ENCODE results near the gene LMBR1. TPM values are rescaled to one million over a fixed set of nuclear protein-coding genes. Genes with fewer than 3 reads are reported as not detected.
"Not testable (repeated sequence)": the region's sequence is repeated elsewhere in the genome, so short reads cannot be mapped to it uniquely, and the experiment has no call there.

LMBR1 gene
- total RNA-seq, 5 donors from 2014 or later (not counting 1 experiment from before 2014, with no cell fraction given) = 79.1 to 94.8 (median 83.8) TPM

DNA sequence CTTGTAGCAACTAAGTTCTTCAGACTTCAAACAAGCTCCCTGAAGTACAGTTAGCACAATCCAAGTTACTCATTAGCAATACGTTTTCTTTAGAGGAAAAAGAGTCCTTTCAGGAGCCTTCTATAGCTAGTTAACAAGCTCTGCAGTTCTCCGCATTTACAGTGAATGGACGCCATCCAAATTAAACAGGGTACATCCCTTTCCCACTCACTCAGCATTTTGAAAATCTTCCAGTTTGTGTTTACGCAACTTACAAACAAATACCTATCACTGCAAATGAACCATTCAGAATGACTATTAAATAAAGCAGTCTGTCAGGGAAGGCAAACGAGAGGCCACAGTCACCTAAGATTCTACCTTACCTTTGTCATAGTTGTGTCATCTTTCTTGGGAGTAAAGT lies 167.9 kb downstream of the LMBR1 start:
- ATAC-seq (replicated peaks in 1 of 4) = no peak
- peaks cover 0 to 4% (median 0%) of the 10 kb centered on the region in 3 donors for H3K4me1 Mint-ChIP-seq
- H3K4me3 ChIP-seq (ENCODE audit: control insufficient read depth in 1 of 2, extremely low read depth in 1 of 2, low read length in 1 of 2) = no peak overlapping the region
- CTCF ChIA-PET = interaction anchor here in 1 of 2 donors (0.5 kb wide), 1 partner anchor 134 kb away, joined by 3 read pairs; no protein-coding TSS in a partner anchor
- no peak overlapping the region for H3K27ac Mint-ChIP-seq
- no peak overlapping the region for H3K27ac ChIP-seq (ENCODE audit: low read length)
- H3K27me3 Mint-ChIP-seq = no peaks in the 10 kb centered on the region
- no peaks in the 10 kb centered on the region for H3K9me3 Mint-ChIP-seq
- no peaks in the 10 kb centered on the region for H3K9me3 ChIP-seq
- H3K4me1 ChIP-seq (ENCODE audit: control insufficient read depth in 1 of 2, extremely low read depth in 1 of 2, insufficient read depth in 2 of 2, low read length in 2 of 2) = no peaks in the 10 kb centered on the region
- H3K36me3 Mint-ChIP-seq = peaks cover 40% of the 10 kb centered on the region
- H3K4me3 Mint-ChIP-seq = no peak overlapping the region
- H3K36me3 ChIP-seq (ENCODE audit: control insufficient read depth in 2 of 2, extremely low read depth in 1 of 2, insufficient read depth in 1 of 2, low read length in 1 of 2) = peaks cover 5 to 7% of the 10 kb centered on the region in 2 donors
- 100% methylated on average over 2 of the region's 5 CpGs for WGBS (ENCODE audit: insufficient coverage)
- POLR2A ChIA-PET = interaction anchor here in 1 of 2 donors (0.6 kb wide), 1 partner anchor 10 kb away, joined by 3 read pairs; no protein-coding TSS in a partner anchor
- no peaks in the 10 kb centered on the region for H3K27me3 ChIP-seq (replicated peaks in 1 of 2; ENCODE audit: control insufficient read depth in 2 of 2, extremely low read depth in 1 of 2, insufficient read depth in 2 of 2, low read length in 1 of 2)
- DNase-seq = no peak

DNA sequence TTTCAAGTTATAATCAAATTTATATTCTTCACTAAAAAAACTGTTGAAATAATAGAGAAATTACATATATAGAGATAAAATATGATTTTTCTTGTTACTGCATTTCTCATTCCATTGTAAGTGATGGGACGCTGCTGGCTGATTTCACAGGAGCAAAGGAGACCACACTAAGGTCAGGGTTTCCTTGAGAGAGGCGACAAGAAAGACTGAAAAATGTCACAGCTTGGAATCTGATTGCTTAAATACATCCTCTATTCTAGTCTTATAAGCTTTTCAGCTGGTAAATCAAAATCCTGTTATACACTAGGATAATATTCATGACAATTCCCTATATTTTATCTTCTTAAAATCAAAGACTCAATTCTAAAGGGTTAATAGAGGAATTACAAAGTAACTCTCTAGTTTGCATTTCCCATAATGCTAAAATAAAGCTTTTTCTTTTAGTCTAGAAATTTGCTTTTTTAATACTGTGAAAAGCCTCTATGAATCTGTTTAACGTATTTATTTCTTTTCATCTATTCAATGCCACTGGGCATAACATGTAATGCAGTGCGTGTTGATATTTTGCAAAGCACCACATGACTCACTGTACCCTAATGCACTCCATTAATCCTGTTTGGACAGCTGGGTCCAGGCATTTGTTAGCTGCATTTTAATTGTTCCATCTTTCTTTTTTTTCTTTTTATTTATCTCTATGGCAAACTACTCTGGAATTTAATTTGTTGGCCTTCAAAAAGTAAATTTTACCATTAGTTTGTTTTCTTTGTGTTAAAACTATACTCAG lies 170.7 kb downstream of the LMBR1 start:
- Histone ChIP-seq H3K27ac (ENCODE audit: low read length) (no peak overlapping the region), H3K4me1 (ENCODE audit: control insufficient read depth in 1 of 2, extremely low read depth in 1 of 2, insufficient read depth in 2 of 2, low read length in 2 of 2) (no peaks in the 10 kb centered on the region), H3K27me3 (replicated peaks in 1 of 2; ENCODE audit: control insufficient read depth in 2 of 2, extremely low read depth in 1 of 2, insufficient read depth in 2 of 2, low read length in 1 of 2) (no peaks in the 10 kb centered on the region), H3K9me3 (no peaks in the 10 kb centered on the region), H3K36me3 (ENCODE audit: control insufficient read depth in 2 of 2, extremely low read depth in 1 of 2, insufficient read depth in 1 of 2, low read length in 1 of 2) (peaks cover 5 to 7% of the 10 kb centered on the region in 2 donors), H3K4me3 (ENCODE audit: control insufficient read depth in 1 of 2, extremely low read depth in 1 of 2, low read length in 1 of 2) (no peak overlapping the region)
- Mint-ChIP-seq H3K4me3 (no peak overlapping the region), H3K9me3 (no peaks in the 10 kb centered on the region), H3K27ac (no peak overlapping the region), H3K4me1 (peaks cover 0 to under 1% (median 0%) of the 10 kb centered on the region in 3 donors), H3K27me3 (no peaks in the 10 kb centered on the region), H3K36me3 (peaks cover 41% of the 10 kb centered on the region)
- no peak for DNase-seq
- POLR2A ChIA-PET = no interaction called here
- ATAC-seq (replicated peaks in 1 of 4) = no peak
- CTCF ChIA-PET = no interaction called here
- WGBS (ENCODE audit: insufficient coverage) = 100% methylated on average over 2 of the region's 4 CpGs

GRCh38 chr7:156703773-156704482 lies 189.1 kb downstream of the LMBR1 start:
- no peaks in the 10 kb centered on the region for H3K9me3 ChIP-seq
- H3K4me3 ChIP-seq (ENCODE audit: control insufficient read depth in 1 of 2, extremely low read depth in 1 of 2, low read length in 1 of 2) = no peak overlapping the region
- no peaks in the 10 kb centered on the region for H3K4me1 ChIP-seq (ENCODE audit: control insufficient read depth in 1 of 2, extremely low read depth in 1 of 2, insufficient read depth in 2 of 2, low read length in 2 of 2)
- ChIA-PET POLR2A (interaction anchor here (0.6 to 0.7 kb wide), 3 partner anchors 17 to 929 kb away, joined by 3 to 6 read pairs (median 6); no protein-coding TSS in a partner anchor), CTCF (interaction anchor here in 1 of 2 donors (0.7 kb wide), 1 partner anchor 362 kb away, joined by 5 read pairs; no protein-coding TSS in a partner anchor)
- H3K4me3 Mint-ChIP-seq = no peak overlapping the region
- 76% methylated on average over 5 of the region's 5 CpGs for WGBS (ENCODE audit: insufficient coverage)
- H3K27me3 Mint-ChIP-seq = no peaks in the 10 kb centered on the region
- peaks cover 0 to 3% of the 10 kb centered on the region in 2 donors for H3K36me3 ChIP-seq (ENCODE audit: control insufficient read depth in 2 of 2, extremely low read depth in 1 of 2, insufficient read depth in 1 of 2, low read length in 1 of 2)
- no peak overlapping the region for H3K27ac Mint-ChIP-seq
- ATAC-seq (replicated peaks in 1 of 4) = no peak
- peaks cover 0 to 13% (median 10%) of the 10 kb centered on the region in 3 donors for H3K4me1 Mint-ChIP-seq
- no peaks in the 10 kb centered on the region for H3K27me3 ChIP-seq (replicated peaks in 1 of 2; ENCODE audit: control insufficient read depth in 2 of 2, extremely low read depth in 1 of 2, insufficient read depth in 2 of 2, low read length in 1 of 2)
- H3K36me3 Mint-ChIP-seq = peaks cover 81% of the 10 kb centered on the region
- H3K9me3 Mint-ChIP-seq = peaks cover 15 to 34% (median 20%) of the 10 kb centered on the region in 3 donors
- no peak overlapping the region for H3K27ac ChIP-seq (ENCODE audit: low read length)
- DNase-seq = no peak

- ATAC-seq (replicated peaks in 1 of 4) = no peak
Observed at GRCh38 chr7:156703209-156703608, 189.8 kb downstream of the LMBR1 start.

DNA sequence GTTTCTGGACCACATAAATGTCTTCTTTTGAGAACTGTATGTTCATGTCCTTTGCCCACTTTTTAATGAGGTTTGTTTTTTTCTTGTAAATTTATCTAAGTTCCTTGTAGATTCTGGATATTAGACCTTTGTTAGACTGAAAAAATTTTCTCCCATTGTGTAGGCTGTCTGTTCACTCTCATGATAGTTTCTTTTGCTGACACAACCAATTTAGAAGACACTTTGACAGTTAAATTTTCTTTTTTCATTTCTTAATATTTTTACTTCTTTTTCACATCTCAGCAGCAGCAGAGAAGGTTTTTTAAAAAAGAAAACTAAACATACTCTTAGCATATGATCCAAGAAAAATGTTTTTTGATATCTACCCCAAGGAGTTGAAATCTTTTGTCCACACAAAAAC lies 190.6 kb downstream of the LMBR1 start:
- Histone ChIP-seq H3K27ac (ENCODE audit: low read length) (no peak overlapping the region), H3K4me3 (ENCODE audit: control insufficient read depth in 1 of 2, extremely low read depth in 1 of 2, low read length in 1 of 2) (no peak overlapping the region), H3K27me3 (replicated peaks in 1 of 2; ENCODE audit: control insufficient read depth in 2 of 2, extremely low read depth in 1 of 2, insufficient read depth in 2 of 2, low read length in 1 of 2) (no peaks in the 10 kb centered on the region), H3K4me1 (ENCODE audit: control insufficient read depth in 1 of 2, extremely low read depth in 1 of 2, insufficient read depth in 2 of 2, low read length in 2 of 2) (no peaks in the 10 kb centered on the region), H3K36me3 (ENCODE audit: control insufficient read depth in 2 of 2, extremely low read depth in 1 of 2, insufficient read depth in 1 of 2, low read length in 1 of 2) (peaks cover 0 to 3% of the 10 kb centered on the region in 2 donors), H3K9me3 (no peaks in the 10 kb centered on the region)
- ATAC-seq (replicated peaks in 1 of 4) = no peak
- Mint-ChIP-seq H3K27ac (no peak overlapping the region), H3K36me3 (peaks cover 82% of the 10 kb centered on the region), H3K4me1 (peaks cover 0 to 11% (median 7%) of the 10 kb centered on the region in 3 donors), H3K27me3 (no peaks in the 10 kb centered on the region), H3K4me3 (no peak overlapping the region), H3K9me3 (peaks cover 15 to 30% (median 21%) of the 10 kb centered on the region in 3 donors)
- ChIA-PET POLR2A (no interaction called here), CTCF (no interaction called here)
- DNase-seq = no peak

More at GRCh38 chr7:156703209-156703608, 189.8 kb downstream of the LMBR1 start:
- ChIA-PET CTCF (no interaction called here), POLR2A (no interaction called here)
- Histone ChIP-seq H3K9me3 (no peaks in the 10 kb centered on the region), H3K27ac (ENCODE audit: low read length) (no peak overlapping the region), H3K4me1 (ENCODE audit: control insufficient read depth in 1 of 2, extremely low read depth in 1 of 2, insufficient read depth in 2 of 2, low read length in 2 of 2) (no peaks in the 10 kb centered on the region), H3K27me3 (replicated peaks in 1 of 2; ENCODE audit: control insufficient read depth in 2 of 2, extremely low read depth in 1 of 2, insufficient read depth in 2 of 2, low read length in 1 of 2) (no peaks in the 10 kb centered on the region), H3K36me3 (ENCODE audit: control insufficient read depth in 2 of 2, extremely low read depth in 1 of 2, insufficient read depth in 1 of 2, low read length in 1 of 2) (peaks cover 0 to 3% of the 10 kb centered on the region in 2 donors), H3K4me3 (ENCODE audit: control insufficient read depth in 1 of 2, extremely low read depth in 1 of 2, low read length in 1 of 2) (no peak overlapping the region)
- WGBS (ENCODE audit: insufficient coverage) = 97% methylated on average over 4 of the region's 4 CpGs
- Mint-ChIP-seq H3K36me3 (peaks cover 82% of the 10 kb centered on the region), H3K9me3 (peaks cover 15 to 30% (median 17%) of the 10 kb centered on the region in 3 donors), H3K4me1 (peaks cover 0 to 13% (median 10%) of the 10 kb centered on the region in 3 donors), H3K4me3 (no peak overlapping the region), H3K27ac (no peak overlapping the region), H3K27me3 (no peaks in the 10 kb centered on the region)
- no peak for DNase-seq

GRCh38 chr7:156701787-156702186 lies 191.2 kb downstream of the LMBR1 start:
- H3K9me3 ChIP-seq; POLR2A ChIA-PET; CTCF ChIA-PET; H3K4me3 ChIP-seq (ENCODE audit: control insufficient read depth in 1 of 2, extremely low read depth in 1 of 2, low read length in 1 of 2); DNase-seq; H3K27ac ChIP-seq (ENCODE audit: low read length); ATAC-seq (replicated peaks in 1 of 4); H3K4me3 Mint-ChIP-seq; H3K36me3 ChIP-seq (ENCODE audit: control insufficient read depth in 2 of 2, extremely low read depth in 1 of 2, insufficient read depth in 1 of 2, low read length in 1 of 2); H3K27me3 ChIP-seq (replicated peaks in 1 of 2; ENCODE audit: control insufficient read depth in 2 of 2, extremely low read depth in 1 of 2, insufficient read depth in 2 of 2, low read length in 1 of 2); H3K4me1 ChIP-seq (ENCODE audit: control insufficient read depth in 1 of 2, extremely low read depth in 1 of 2, insufficient read depth in 2 of 2, low read length in 2 of 2); H3K27ac Mint-ChIP-seq; H3K27me3 Mint-ChIP-seq: not testable (repeated sequence)
- no CpG with 5 or more reads among the region's 1 CpG for WGBS (ENCODE audit: insufficient coverage)
- H3K36me3 Mint-ChIP-seq = peaks cover 81% of the 10 kb centered on the region
- peaks cover 15 to 31% (median 24%) of the 10 kb centered on the region in 3 donors for H3K9me3 Mint-ChIP-seq
- peaks cover 0 to 11% (median 7%) of the 10 kb centered on the region in 3 donors for H3K4me1 Mint-ChIP-seq

All from T-cell (primary cell).